Measurements from ENCODE around the gene ASS1.

ASS1 gene

GRCh38 chr9:130500340-130501180 is 55.8 kb downstream of the ASS1 start:
- peak; percentile 75 for DNase-seq

- DNase-seq: no peak
Observed at GRCh38 chr9:130501639-130502038, 56.9 kb downstream of the ASS1 start.

- DNase-seq: no peak
Observed at GRCh38 chr9:130508218-130508617, 63.5 kb downstream of the ASS1 start.

- DNase-seq: no peak
Observed at GRCh38 chr9:130512199-130512598, 67.4 kb downstream of the ASS1 start.

- DNase-seq: no peak
Observed at GRCh38 chr9:130513078-130513477, 68.3 kb downstream of the ASS1 start.

- DNase-seq: no peak
Observed at GRCh38 chr9:130518233-130518632, 73.5 kb downstream of the ASS1 start.

GRCh38 chr9:130518943-130519799 is 74.4 kb downstream of the ASS1 start:
- DNase-seq: no peak

- no peak for DNase-seq
Observed at GRCh38 chr9:130519927-130520326, 75.2 kb downstream of the ASS1 start.

- no peak for DNase-seq
Observed at GRCh38 chr9:130521715-130522114, 77.0 kb downstream of the ASS1 start.

- DNase-seq: peak; percentile 27
Observed at GRCh38 chr9:130522233-130522808, 77.6 kb downstream of the ASS1 start.

- DNase-seq: no peak
Observed at GRCh38 chr9:130523921-130524320, 79.2 kb downstream of the ASS1 start.

GRCh38 chr9:130526193-130526853 is 81.6 kb downstream of the ASS1 start:
- DNase-seq: no peak

- no peak for DNase-seq
Observed at GRCh38 chr9:130526854-130527650, 82.3 kb downstream of the ASS1 start.

- DNase-seq: no peak
Observed at GRCh38 chr9:130527651-130528310, 83.0 kb downstream of the ASS1 start.

GRCh38 chr9:130528674-130529073 is 83.9 kb downstream of the ASS1 start:
- no peak for DNase-seq

GRCh38 chr9:130530938-130531337 is 86.2 kb downstream of the ASS1 start:
- DNase-seq: no peak

GRCh38 chr9:130531670-130532069 is 86.9 kb downstream of the ASS1 start:
- DNase-seq: no peak

GRCh38 chr9:130532426-130533080 is 87.8 kb downstream of the ASS1 start:
- DNase-seq: no peak

GRCh38 chr9:130535818-130536521 is 91.2 kb downstream of the ASS1 start:
- peak; percentile 76 for DNase-seq

- no peak for DNase-seq
Observed at GRCh38 chr9:130536701-130537107, 91.9 kb downstream of the ASS1 start.

Measured in DMS53 (cell line).